Mucosa of stomach (tissue), 1 donor: ENCODE measurements around the gene TRDN.

Experiments used
- H3K27me3 ChIP-seq: one replicate; pipeline ENCODE4 v1.7.0; 2013; ENCODE audit warnings: mild to moderate bottlenecking, low read length; ENCODE audit not compliant: control insufficient read depth, insufficient read depth
- H3K36me3 ChIP-seq: one replicate; pipeline ENCODE4 v1.7.0; 2013; ENCODE audit warnings: low read length; ENCODE audit not compliant: control insufficient read depth, insufficient read depth
- H3K4me1 ChIP-seq: one replicate; pipeline ENCODE4 v1.7.0; 2013; ENCODE audit warnings: mild to moderate bottlenecking, low read length; ENCODE audit not compliant: control insufficient read depth, insufficient read depth
- H3K4me3 ChIP-seq: one replicate; pipeline ENCODE4 v1.7.0; 2013; ENCODE audit warnings: low read length
- H3K9ac ChIP-seq: one replicate; pipeline ENCODE4 v1.7.0; 2013; ENCODE audit warnings: mild to moderate bottlenecking, low read length, moderate library complexity
- H3K9me3 ChIP-seq: one replicate; pipeline ENCODE4 v1.7.0; 2013; ENCODE audit warnings: mild to moderate bottlenecking, low read length, moderate library complexity; ENCODE audit not compliant: control insufficient read depth
- donor health status: Pancreatic carcinoma.

TRDN gene

GRCh38 chr6:123622780-123623179 is 14.0 kb downstream of the TRDN start:
- no peak overlapping the region for H3K9ac ChIP-seq
- H3K27me3 ChIP-seq, result no peaks in the 10 kb centered on the region
- H3K4me1 ChIP-seq, result no peaks in the 10 kb centered on the region
- no peak overlapping the region for H3K4me3 ChIP-seq
- H3K9me3 ChIP-seq, result no peaks in the 10 kb centered on the region
- H3K36me3 ChIP-seq, result no peaks in the 10 kb centered on the region

- Histone ChIP-seq H3K9ac (no peak overlapping the region), H3K27me3 (no peaks in the 10 kb centered on the region), H3K4me1 (no peaks in the 10 kb centered on the region), H3K36me3 (no peaks in the 10 kb centered on the region), H3K4me3 (no peak overlapping the region), H3K9me3 (no peaks in the 10 kb centered on the region)
These were observed 17.6 kb downstream of the TRDN start for GRCh38 chr6:123619156-123619555.

DNA sequence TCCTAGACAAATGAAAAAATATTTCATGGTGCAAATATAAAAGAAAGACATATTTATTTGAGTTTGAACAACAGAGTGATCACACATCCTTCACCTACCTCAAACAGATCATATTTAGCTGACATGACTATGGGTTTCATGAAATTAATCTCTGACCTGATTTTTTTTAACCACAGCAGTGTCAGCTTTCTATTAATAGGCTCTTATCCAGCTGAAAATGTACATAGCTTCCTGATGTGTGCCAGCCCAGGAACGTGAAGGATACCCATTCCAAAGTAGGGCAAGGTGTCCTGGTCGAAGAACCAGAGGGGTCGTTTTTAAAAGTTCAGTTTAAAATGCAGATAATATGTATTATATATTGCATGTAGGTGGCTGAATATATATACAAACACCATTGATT is 19.8 kb downstream of the TRDN start:
- no peaks in the 10 kb centered on the region for H3K27me3 ChIP-seq
- H3K9me3 ChIP-seq, result no peaks in the 10 kb centered on the region
- no peaks in the 10 kb centered on the region for H3K36me3 ChIP-seq
- H3K9ac ChIP-seq, result no peak overlapping the region
- H3K4me1 ChIP-seq, result no peaks in the 10 kb centered on the region
- H3K4me3 ChIP-seq, result no peak overlapping the region

- H3K4me1 ChIP-seq, result no peaks in the 10 kb centered on the region
- H3K27me3 ChIP-seq, result no peaks in the 10 kb centered on the region
- H3K9ac ChIP-seq, result no peak overlapping the region
- H3K4me3 ChIP-seq, result no peak overlapping the region
- H3K36me3 ChIP-seq, result no peaks in the 10 kb centered on the region
- no peaks in the 10 kb centered on the region for H3K9me3 ChIP-seq
These were observed 20.7 kb downstream of the TRDN start for GRCh38 chr6:123616016-123616415.

DNA sequence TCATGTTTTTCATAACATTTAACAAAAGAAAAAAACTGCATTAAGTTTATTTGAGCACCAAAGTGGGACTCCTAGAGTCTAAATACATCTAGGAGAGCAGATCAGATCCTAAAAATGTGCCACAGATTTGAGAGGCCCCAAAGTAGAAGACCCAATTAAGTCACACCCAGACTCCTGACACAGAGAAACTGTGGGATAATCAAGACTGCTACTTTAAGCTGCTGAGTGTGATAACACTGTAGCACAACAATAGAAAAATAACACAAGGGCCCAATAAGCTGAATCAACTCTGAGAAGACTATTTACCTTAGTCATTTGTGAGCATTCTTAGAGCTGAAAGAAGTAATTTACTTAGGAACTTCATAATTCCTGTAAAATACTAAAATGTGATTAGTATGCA is 26.0 kb downstream of the TRDN start:
- Histone ChIP-seq H3K36me3 (no peaks in the 10 kb centered on the region), H3K9me3 (no peaks in the 10 kb centered on the region), H3K4me1 (no peaks in the 10 kb centered on the region), H3K27me3 (no peaks in the 10 kb centered on the region), H3K9ac (no peak overlapping the region), H3K4me3 (no peak overlapping the region)

GRCh38 chr6:123604067-123604466 is 32.7 kb downstream of the TRDN start:
- H3K9me3 ChIP-seq, result no peaks in the 10 kb centered on the region
- H3K27me3 ChIP-seq, result no peaks in the 10 kb centered on the region
- H3K36me3 ChIP-seq, result no peaks in the 10 kb centered on the region
- no peaks in the 10 kb centered on the region for H3K4me1 ChIP-seq
- no peak overlapping the region for H3K4me3 ChIP-seq
- H3K9ac ChIP-seq, result no peak overlapping the region

DNA sequence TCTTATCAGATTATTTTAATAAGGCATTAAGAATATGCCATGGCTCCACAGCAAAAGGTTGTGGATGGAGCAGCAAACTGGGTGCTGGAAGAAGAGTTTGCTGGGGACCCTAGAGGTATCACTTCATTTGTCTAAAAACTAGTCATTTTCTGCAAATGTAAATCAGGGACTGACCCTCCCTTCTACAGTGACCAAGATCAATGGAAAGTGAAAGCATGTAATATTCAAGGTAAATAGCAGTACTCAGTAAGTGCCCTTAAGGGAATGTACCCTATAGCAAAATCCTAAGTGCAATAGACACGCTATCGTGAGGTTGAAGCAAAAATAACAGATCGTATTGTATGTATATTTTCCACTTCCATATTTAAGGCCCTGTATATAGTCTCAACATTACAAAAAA is 38.7 kb downstream of the TRDN start:
- H3K9ac ChIP-seq, result no peak overlapping the region
- no peak overlapping the region for H3K4me3 ChIP-seq
- H3K9me3 ChIP-seq, result no peaks in the 10 kb centered on the region
- H3K27me3 ChIP-seq, result no peaks in the 10 kb centered on the region
- no peaks in the 10 kb centered on the region for H3K36me3 ChIP-seq
- no peaks in the 10 kb centered on the region for H3K4me1 ChIP-seq

DNA sequence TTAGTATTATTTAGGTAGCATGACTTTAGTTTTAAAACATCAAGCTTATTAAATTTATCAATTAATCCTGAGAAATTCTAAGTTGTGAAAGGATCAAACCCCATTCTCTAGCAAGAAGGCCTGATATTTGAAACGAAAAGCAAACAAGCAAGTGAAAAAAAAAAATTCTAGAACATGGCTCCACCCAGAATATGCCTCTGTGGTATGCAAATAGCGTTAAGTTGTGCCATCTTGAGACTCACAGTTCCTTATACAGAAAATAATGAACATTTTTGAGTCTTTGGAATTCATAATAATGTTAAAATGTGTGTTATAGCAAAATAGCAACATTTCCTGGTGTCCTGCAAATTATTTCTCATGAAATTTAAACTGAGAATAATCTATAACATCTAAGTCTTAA is 42.0 kb downstream of the TRDN start:
- Histone ChIP-seq H3K4me3 (no peak overlapping the region), H3K27me3 (no peaks in the 10 kb centered on the region), H3K9me3 (no peaks in the 10 kb centered on the region), H3K9ac (no peak overlapping the region), H3K4me1 (no peaks in the 10 kb centered on the region), H3K36me3 (no peaks in the 10 kb centered on the region)

DNA sequence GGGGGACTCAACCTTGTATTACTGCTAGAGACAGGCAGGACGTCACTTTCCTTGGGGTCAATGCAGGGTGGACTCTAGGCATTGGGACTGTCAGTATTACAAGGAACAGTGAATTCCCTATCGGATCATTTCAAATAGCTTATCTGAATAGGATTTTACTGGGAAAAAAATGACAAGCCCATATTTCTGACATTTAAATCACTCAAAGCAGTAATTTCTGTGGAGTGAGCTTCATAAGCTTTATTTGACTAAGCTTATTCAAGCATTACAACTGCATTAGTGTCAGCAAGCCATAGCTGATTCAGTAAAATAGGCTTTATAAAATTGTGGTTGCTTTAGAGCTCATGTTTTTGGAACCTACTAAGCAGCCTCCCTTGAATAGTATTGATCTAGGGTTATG is 44.3 kb downstream of the TRDN start:
- Histone ChIP-seq H3K9ac (no peak overlapping the region), H3K9me3 (no peaks in the 10 kb centered on the region), H3K4me3 (no peak overlapping the region), H3K36me3 (no peaks in the 10 kb centered on the region), H3K27me3 (no peaks in the 10 kb centered on the region), H3K4me1 (no peaks in the 10 kb centered on the region)

DNA sequence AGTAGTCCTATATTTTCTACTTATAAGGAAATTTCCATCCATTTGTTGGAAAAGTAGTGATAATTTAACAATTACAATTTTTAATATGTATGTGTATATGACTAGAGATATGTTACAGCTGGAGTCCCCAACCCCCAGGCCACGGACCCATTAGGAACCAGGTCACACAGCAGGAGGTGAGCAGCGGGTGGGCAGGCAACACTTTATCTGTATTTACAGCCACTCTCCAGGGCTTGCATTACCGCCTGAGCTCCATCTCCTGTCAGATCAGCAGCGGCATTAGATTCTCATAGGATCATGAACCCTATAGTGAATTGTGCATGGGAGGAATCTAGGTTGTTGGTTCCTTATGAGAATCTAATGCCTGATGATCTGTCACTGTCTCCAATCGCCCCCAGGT is 46.8 kb downstream of the TRDN start:
- H3K4me1 ChIP-seq, result no peaks in the 10 kb centered on the region
- H3K9ac ChIP-seq, result no peak overlapping the region
- H3K36me3 ChIP-seq, result no peaks in the 10 kb centered on the region

GRCh38 chr6:123589317-123589716 is 47.4 kb downstream of the TRDN start:
- no peaks in the 10 kb centered on the region for H3K4me1 ChIP-seq
- H3K4me3 ChIP-seq, result no peak overlapping the region
- H3K9ac ChIP-seq, result no peak overlapping the region
- no peaks in the 10 kb centered on the region for H3K9me3 ChIP-seq
- H3K27me3 ChIP-seq, result no peaks in the 10 kb centered on the region
- no peaks in the 10 kb centered on the region for H3K36me3 ChIP-seq

More for the DNA sequence above, 46.8 kb downstream of the TRDN start:
- H3K9me3 ChIP-seq, result no peaks in the 10 kb centered on the region
- H3K4me3 ChIP-seq, result no peak overlapping the region
- H3K27me3 ChIP-seq, result no peaks in the 10 kb centered on the region

- Histone ChIP-seq H3K4me3 (no peak overlapping the region), H3K9me3 (no peaks in the 10 kb centered on the region), H3K27me3 (no peaks in the 10 kb centered on the region), H3K9ac (no peak overlapping the region), H3K36me3 (no peaks in the 10 kb centered on the region), H3K4me1 (no peaks in the 10 kb centered on the region)
These were observed 48.2 kb downstream of the TRDN start for GRCh38 chr6:123588546-123588895.

GRCh38 chr6:123587838-123588545 is 48.8 kb downstream of the TRDN start:
- Histone ChIP-seq H3K36me3 (no peaks in the 10 kb centered on the region), H3K4me1 (no peaks in the 10 kb centered on the region), H3K4me3 (no peak overlapping the region), H3K27me3 (no peaks in the 10 kb centered on the region), H3K9me3 (no peaks in the 10 kb centered on the region), H3K9ac (no peak overlapping the region)
